Mesenchymal stem cell (in vitro differentiated cells and primary cell): Measurements from ENCODE around the gene GYG2.
"Not testable (repeated sequence)": the region's sequence is repeated elsewhere in the genome, so short reads cannot be mapped to it uniquely, and the experiment has no call there.

ENCODE experiments used
- DNase-seq: peaks from one replicate; pipeline ENCODE4 v3.0.0-alpha.2; 2013
- H2AFZ ChIP-seq: one replicate; pipeline ENCODE4 v1.6.1; 2013; ENCODE audit warnings: low read depth, mild to moderate bottlenecking, control low read depth, inconsistent platforms, low read length, moderate library complexity
- H2AK5ac ChIP-seq: 2 replicates; pipeline ENCODE4 v1.6.1; 2013; ENCODE audit warnings: low read length, moderate library complexity, mild to moderate bottlenecking, inconsistent platforms; ENCODE audit not compliant: severe bottlenecking
- H2BK120ac ChIP-seq: one replicate; pipeline ENCODE4 v1.6.1; 2013; ENCODE audit warnings: low read depth, mild to moderate bottlenecking, inconsistent platforms, low read length, moderate library complexity
- H2BK12ac ChIP-seq, 2 experiments: one replicate each; pipeline ENCODE4 v1.6.1; 2013; ENCODE audit warnings: inconsistent platforms in 2 of 2, low read length in 2 of 2, mild to moderate bottlenecking in 2 of 2, moderate library complexity in 2 of 2, control low read depth in 1 of 2
- H2BK15ac ChIP-seq: one replicate; pipeline ENCODE4 v1.6.1; 2013; ENCODE audit warnings: mild to moderate bottlenecking, low read depth, inconsistent platforms; ENCODE audit not compliant: poor library complexity, severe bottlenecking
- H2BK5ac ChIP-seq: 2 replicates; pipeline ENCODE4 v1.6.1; 2013; ENCODE audit warnings: low read depth, mild to moderate bottlenecking, low read length, control low read depth, inconsistent platforms; ENCODE audit not compliant: poor library complexity, severe bottlenecking
- H3K14ac ChIP-seq, 2 experiments: one replicate each; pipeline ENCODE4 v1.6.1; 2013; ENCODE audit warnings: inconsistent platforms in 2 of 2, low read length in 2 of 2, control low read depth in 1 of 2, mild to moderate bottlenecking in 1 of 2, moderate library complexity in 1 of 2
- H3K18ac ChIP-seq, 2 experiments: one replicate each; pipeline ENCODE4 v1.6.1; 2013; ENCODE audit warnings: inconsistent platforms in 2 of 2, low read length in 2 of 2, control low read depth in 1 of 2, low read depth in 1 of 2, mild to moderate bottlenecking in 1 of 2
- H3K23ac ChIP-seq, 2 experiments: one replicate each; pipeline ENCODE4 v1.6.1; 2013; ENCODE audit warnings: inconsistent platforms in 2 of 2, low read length in 2 of 2, mild to moderate bottlenecking in 2 of 2, moderate library complexity in 2 of 2, control low read depth in 1 of 2
- H3K27ac ChIP-seq: 2 replicates; pipeline ENCODE4 v1.5.1; 2013; ENCODE audit warnings: mild to moderate bottlenecking, moderate library complexity, low read length, control low read depth, inconsistent platforms; ENCODE audit not compliant: poor library complexity, severe bottlenecking
- H3K27me3 ChIP-seq, 2 experiments: 2 replicates each; pipeline versions ENCODE4 v1.6.1 to v1.7.0; 2013; ENCODE audit warnings: low read length in 2 of 2, mild to moderate bottlenecking in 2 of 2, moderate library complexity in 2 of 2, control low read depth in 1 of 2, inconsistent platforms in 1 of 2; ENCODE audit not compliant: control insufficient read depth in 1 of 2, insufficient read depth in 1 of 2
- H3K36me3 ChIP-seq, 2 experiments: 2 replicates each; pipeline versions ENCODE4 v1.6.1 to v1.7.0; 2013; ENCODE audit warnings: low read length in 2 of 2, control low read depth in 1 of 2, inconsistent platforms in 1 of 2, low read depth in 1 of 2, mild to moderate bottlenecking in 1 of 2; ENCODE audit not compliant: insufficient read depth in 2 of 2, control insufficient read depth in 1 of 2
- H3K4ac ChIP-seq, 2 experiments: one replicate each; pipeline ENCODE4 v1.6.1; 2013; ENCODE audit warnings: inconsistent platforms in 2 of 2, low read length in 2 of 2, mild to moderate bottlenecking in 2 of 2, moderate library complexity in 2 of 2, control low read depth in 1 of 2, low read depth in 1 of 2
- H3K4me1 ChIP-seq: 2 replicates; pipeline ENCODE4 v1.6.1; 2013; ENCODE audit warnings: low read depth, low read length, control low read depth; ENCODE audit not compliant: control insufficient read depth, insufficient read depth
- H3K4me2 ChIP-seq: 2 replicates; pipeline ENCODE4 v1.6.1; 2013; ENCODE audit warnings: low read length, mild to moderate bottlenecking, inconsistent platforms; ENCODE audit not compliant: poor library complexity, severe bottlenecking
- H3K4me3 ChIP-seq, 2 experiments: 2 replicates each; pipeline versions ENCODE4 v1.5.1 to v1.7.0; 2013; ENCODE audit warnings: low read length in 2 of 2, mild to moderate bottlenecking in 2 of 2, control low read depth in 1 of 2, low read depth in 1 of 2; ENCODE audit not compliant: insufficient read depth in 1 of 2
- H3K79me1 ChIP-seq: replicated peaks from 2 replicates; pipeline ENCODE4 v1.6.1; 2013; ENCODE audit warnings: mild to moderate bottlenecking, control low read depth, low read length, inconsistent platforms; ENCODE audit not compliant: poor library complexity, severe bottlenecking
- H3K9ac ChIP-seq: 2 replicates; pipeline ENCODE4 v1.7.0; 2013; ENCODE audit warnings: mild to moderate bottlenecking, low read length, moderate library complexity
- H3K9me3 ChIP-seq: 2 replicates; pipeline ENCODE4 v1.7.0; 2013; ENCODE audit warnings: mild to moderate bottlenecking, low read length; ENCODE audit not compliant: control insufficient read depth
- H4K8ac ChIP-seq: one replicate; pipeline ENCODE4 v1.6.1; 2013; ENCODE audit warnings: inconsistent platforms, mild to moderate bottlenecking, low read length, moderate library complexity
- H4K91ac ChIP-seq: one replicate; pipeline ENCODE4 v1.6.1; 2013; ENCODE audit warnings: mild to moderate bottlenecking, low read length, inconsistent platforms
- WGBS: methylation state at CpG from one replicate; pipeline ENCODE4 v1.1.7; 2013; ENCODE audit warnings: mixed read lengths; 5-methylcytosine and 5-hydroxymethylcytosine counted together

Gene GYG2

GRCh38 chrX:2894885-2895292, 66.2 kb downstream of the GYG2 start:
- Histone ChIP-seq H3K27me3 (peaks cover 0 to 34% of the 10 kb centered on the region in 2 experiments), H3K9ac (no peak overlapping the region), H2AFZ (no peak overlapping the region), H3K27ac (no peak overlapping the region), H2BK15ac (no peak overlapping the region), H3K4me1 (peaks cover 10% of the 10 kb centered on the region), H3K4me2 (no peak overlapping the region), H2BK5ac (no peak overlapping the region), H4K91ac (no peak overlapping the region), H3K36me3 (no peaks in the 10 kb centered on the region), H3K23ac (no peak overlapping the region), H2BK12ac (peak overlapping the region in 1 of 2 experiments; percentile 84), H2BK120ac (no peak overlapping the region), H4K8ac (no peak overlapping the region), H3K14ac (no peak overlapping the region), H3K79me1 (no peaks in the 10 kb centered on the region), H3K4me3 (no peak overlapping the region), H3K4ac (no peak overlapping the region), H3K9me3 (no peaks in the 10 kb centered on the region), H2AK5ac (no peak overlapping the region), H3K18ac (peak overlapping the region in 1 of 2 experiments; percentile 50)
- 2% methylated on average over 6 of the region's 9 CpGs for WGBS
- peak; percentile 89 for DNase-seq

DNA sequence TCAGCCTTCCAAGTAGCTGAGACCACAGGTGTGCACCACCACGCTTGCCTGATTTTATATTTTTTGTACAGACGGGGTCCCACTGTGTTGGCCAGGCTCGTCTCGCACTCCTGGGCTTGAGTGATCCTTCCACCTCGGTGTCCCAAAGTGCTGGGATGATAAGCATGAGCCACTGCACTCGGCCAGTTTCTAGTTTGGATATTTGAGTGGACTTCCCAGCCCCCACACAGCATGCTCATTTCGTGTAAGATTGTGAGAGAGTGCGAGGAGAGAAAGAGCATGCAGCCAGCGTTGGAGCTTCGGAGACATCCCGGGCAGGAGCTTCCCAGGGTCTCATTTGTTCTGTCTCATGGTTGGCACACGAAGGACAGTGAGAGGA, 68.6 kb downstream of the GYG2 start:
- WGBS, result 73% methylated on average over 11 of the region's 12 CpGs
- no peaks in the 10 kb centered on the region for H3K36me3 ChIP-seq
- DNase-seq, result peak; percentile 24
- H3K4ac ChIP-seq, result no peak overlapping the region
- H2AK5ac ChIP-seq, result no peak overlapping the region
- peak overlapping the region; percentile 39 for H4K91ac ChIP-seq
- peaks cover 0 to 34% of the 10 kb centered on the region in 2 experiments for H3K27me3 ChIP-seq
- H2AFZ ChIP-seq, result no peak overlapping the region
- H2BK15ac ChIP-seq, result no peak overlapping the region
- H3K9me3 ChIP-seq, result peaks cover 3% of the 10 kb centered on the region
- H3K4me3 ChIP-seq, result no peak overlapping the region
- no peak overlapping the region for H3K4me2 ChIP-seq
- H2BK5ac ChIP-seq, result no peak overlapping the region
- H3K4me1 ChIP-seq, result peaks cover 10% of the 10 kb centered on the region
- H3K18ac ChIP-seq, result peak overlapping the region; percentile 5 to 12
- no peak overlapping the region for H2BK120ac ChIP-seq
- H2BK12ac ChIP-seq, result peak overlapping the region in 1 of 2 experiments; percentile 54
- no peak overlapping the region for H3K23ac ChIP-seq
- H4K8ac ChIP-seq, result peak overlapping the region; percentile 2
- no peak overlapping the region for H3K27ac ChIP-seq
- no peak overlapping the region for H3K9ac ChIP-seq
- H3K79me1 ChIP-seq, result no peaks in the 10 kb centered on the region
- H3K14ac ChIP-seq, result no peak overlapping the region

- not testable (repeated sequence) for H3K79me1 ChIP-seq, H4K91ac ChIP-seq, H3K23ac ChIP-seq, H3K4ac ChIP-seq, H2AFZ ChIP-seq, H4K8ac ChIP-seq, H3K36me3 ChIP-seq, H3K9me3 ChIP-seq, H2AK5ac ChIP-seq, H3K4me3 ChIP-seq, H2BK5ac ChIP-seq, H3K9ac ChIP-seq, H2BK15ac ChIP-seq, H2BK120ac ChIP-seq
- DNase-seq, result peak; percentile 38
- H3K4me1 ChIP-seq, result peaks cover 10% of the 10 kb centered on the region
- peak overlapping the region in 1 of 2 experiments; percentile 10 for H2BK12ac ChIP-seq
- H3K4me2 ChIP-seq, result peak overlapping the region; percentile 34
- WGBS, result 39% methylated on average over 19 of the region's 22 CpGs
- H3K27me3 ChIP-seq, result peaks cover 0 to 34% of the 10 kb centered on the region in 2 experiments
- H3K18ac ChIP-seq, result peak overlapping the region in 1 of 2 experiments; percentile 21
- H3K27ac ChIP-seq, result peak overlapping the region; percentile 53
- H3K14ac ChIP-seq, result peak overlapping the region in 1 of 2 experiments; percentile 35
These were observed 69.2 kb downstream of the GYG2 start for GRCh38 chrX:2897690-2898623.

DNA sequence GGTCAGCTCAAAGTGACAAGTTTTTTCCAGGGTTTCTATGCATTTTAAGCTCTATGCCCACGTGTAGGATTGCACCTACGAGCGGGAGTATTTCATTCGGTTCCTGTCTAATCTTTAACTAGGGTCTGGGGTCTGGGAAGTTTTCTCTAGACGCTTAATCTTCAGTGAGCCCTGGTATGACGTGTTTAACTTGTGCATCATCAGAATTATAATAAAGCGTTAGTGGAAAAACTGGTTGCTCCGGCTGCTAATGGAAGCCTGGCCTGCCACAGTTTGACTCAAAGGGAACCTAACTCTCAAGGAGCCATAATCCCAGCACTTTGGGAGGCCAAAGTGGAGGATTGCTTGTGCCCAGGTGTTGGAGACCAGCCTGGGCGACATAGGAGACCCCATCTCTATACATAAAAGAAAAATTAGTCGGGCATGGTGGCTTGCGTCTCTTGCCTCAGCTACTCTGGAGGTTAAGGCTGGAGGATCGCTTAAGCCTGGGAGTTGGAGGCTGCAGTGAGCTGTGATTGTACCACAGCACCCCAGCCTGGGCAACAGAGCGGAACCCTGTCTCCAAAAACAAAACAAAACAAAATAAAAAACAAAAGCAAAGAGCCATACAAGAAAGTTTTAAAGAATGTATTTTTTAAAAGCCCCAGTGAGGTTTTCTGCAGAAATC, 70.2 kb downstream of the GYG2 start:
- DNase-seq, result no peak
- peaks cover 0 to 34% of the 10 kb centered on the region in 2 experiments for H3K27me3 ChIP-seq
- WGBS, result 90% methylated on average over 7 of the region's 13 CpGs

More for the DNA sequence above, 70.2 kb downstream of the GYG2 start:
- H3K18ac ChIP-seq, result no peak overlapping the region
- H4K91ac ChIP-seq, result no peak overlapping the region
- no peaks in the 10 kb centered on the region for H3K36me3 ChIP-seq
- H2AK5ac ChIP-seq, result no peak overlapping the region
- no peak overlapping the region for H3K4ac ChIP-seq
- H3K9ac ChIP-seq, result no peak overlapping the region
- no peak overlapping the region for H3K23ac ChIP-seq
- no peak overlapping the region for H2BK120ac ChIP-seq
- H3K4me3 ChIP-seq, result no peak overlapping the region
- H3K79me1 ChIP-seq, result no peaks in the 10 kb centered on the region
- H2AFZ ChIP-seq, result no peak overlapping the region
- H3K4me1 ChIP-seq, result peaks cover 10% of the 10 kb centered on the region
- no peak overlapping the region for H3K14ac ChIP-seq
- H2BK5ac ChIP-seq, result no peak overlapping the region
- H3K27ac ChIP-seq, result no peak overlapping the region
- no peak overlapping the region for H2BK15ac ChIP-seq
- no peak overlapping the region for H4K8ac ChIP-seq
- H3K9me3 ChIP-seq, result peaks cover 19% of the 10 kb centered on the region
- H3K4me2 ChIP-seq, result no peak overlapping the region
- no peak overlapping the region for H2BK12ac ChIP-seq
